ENCODE results near the gene ENHO.

ENHO gene

GRCh38 chr9:34522971-34523797 is at the start of gene ENHO:
ENHO (minus strand) TSS chr9:34522990; CDS start chr9:34521695, 1,295 bp downstream.
- peak; percentile 94 for DNase-seq

- no peak for DNase-seq
These were observed 49.3 kb upstream of the ENHO start for GRCh38 chr9:34572092-34572491.

DNA sequence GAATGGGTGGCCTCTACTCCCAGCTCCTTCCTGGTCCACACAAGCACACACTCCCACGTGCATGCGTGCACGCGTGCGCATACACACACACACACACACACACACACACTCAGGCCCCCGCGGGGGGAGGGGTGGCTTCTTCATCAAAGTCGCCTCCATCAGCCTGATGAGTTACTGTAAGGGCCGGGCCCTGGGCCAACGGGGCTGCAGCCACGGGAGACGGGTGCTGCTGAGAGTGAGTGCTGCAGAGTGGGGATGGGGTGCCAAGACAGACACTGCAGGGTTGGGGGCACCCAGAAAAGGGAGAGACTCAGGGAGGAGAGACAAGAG is 48.7 kb upstream of the ENHO start:
- no peak for DNase-seq

DNA sequence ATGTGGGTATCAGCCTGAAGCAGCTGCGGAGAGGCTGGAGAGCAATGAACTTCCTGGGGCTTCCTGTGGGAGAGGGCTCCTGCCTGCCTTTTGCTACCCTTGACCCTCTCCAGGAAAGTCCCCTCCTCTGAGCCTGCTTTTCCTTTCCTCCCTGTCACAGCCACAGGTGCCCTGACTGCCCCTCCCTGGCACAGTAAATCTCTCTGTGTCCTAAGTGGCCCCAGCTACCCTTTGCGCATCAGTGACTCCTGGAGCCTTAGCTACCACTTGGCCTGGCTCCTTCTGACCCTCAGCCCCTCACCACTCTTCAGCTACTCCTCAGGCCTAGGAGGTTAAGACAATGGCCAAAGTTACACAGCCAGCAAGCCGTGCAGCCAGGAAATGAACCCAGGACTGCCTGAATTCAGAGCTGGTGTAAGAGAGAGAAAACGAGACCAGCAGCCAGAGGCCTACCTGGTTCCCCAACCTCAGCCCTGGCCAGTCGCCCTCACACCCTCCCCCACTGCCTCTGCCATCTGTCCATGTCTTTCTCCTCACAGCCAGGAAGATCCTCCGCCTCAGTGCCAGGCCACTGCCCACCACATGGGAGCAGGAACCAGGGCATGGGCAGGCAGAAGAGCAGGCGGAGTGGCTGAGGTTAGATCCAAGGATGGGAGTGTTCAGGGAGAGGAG is 48.2 kb upstream of the ENHO start:
- no peak for DNase-seq

DNA sequence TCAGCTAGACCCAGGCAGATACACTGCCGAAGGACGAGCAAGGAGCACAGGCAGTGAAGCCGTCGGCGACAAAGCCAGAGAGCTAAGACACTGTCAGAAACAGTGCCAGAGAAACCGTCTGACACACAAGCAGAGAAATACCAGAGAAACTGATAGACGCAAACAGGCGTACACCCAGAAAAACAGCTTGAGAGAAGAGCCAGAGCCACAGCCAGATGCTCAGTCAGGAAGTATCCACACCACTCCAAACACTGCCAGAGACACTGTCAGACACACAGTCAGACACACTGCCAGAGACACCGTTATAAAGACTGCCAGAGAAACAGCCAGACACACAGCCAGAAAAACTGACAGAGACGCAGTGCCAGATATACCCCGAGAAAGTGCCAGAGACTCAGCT is 47.6 kb upstream of the ENHO start:
- DNase-seq = no peak

DNA sequence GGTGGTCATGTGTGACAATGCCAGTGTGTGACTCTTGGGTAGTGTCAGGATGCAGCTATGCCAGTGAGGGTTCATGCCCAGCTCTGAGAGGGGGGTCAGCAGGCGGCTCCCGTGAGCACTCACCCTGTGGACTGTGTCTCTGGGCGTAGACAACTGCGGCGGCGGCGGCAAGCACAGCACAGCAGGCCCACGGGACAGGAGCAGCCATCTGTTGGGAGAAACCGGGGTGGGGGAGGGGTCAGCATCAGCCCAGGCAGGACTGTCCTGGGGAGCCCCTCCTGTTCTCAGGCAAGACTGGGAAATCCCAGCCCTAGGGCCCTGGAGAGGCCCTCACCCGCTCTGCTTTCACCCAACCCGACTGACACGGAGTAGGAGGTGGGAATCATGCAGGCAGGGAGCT is 46.0 kb upstream of the ENHO start:
- no peak for DNase-seq

GRCh38 chr9:34568133-34568532 is 45.3 kb upstream of the ENHO start:
- no peak for DNase-seq

GRCh38 chr9:34566972-34567371 is 44.2 kb upstream of the ENHO start:
- DNase-seq = no peak

- no peak for DNase-seq
These were observed 43.5 kb upstream of the ENHO start for GRCh38 chr9:34566322-34566721.

- no peak for DNase-seq
These were observed 43.1 kb upstream of the ENHO start for GRCh38 chr9:34565856-34566255.

DNA sequence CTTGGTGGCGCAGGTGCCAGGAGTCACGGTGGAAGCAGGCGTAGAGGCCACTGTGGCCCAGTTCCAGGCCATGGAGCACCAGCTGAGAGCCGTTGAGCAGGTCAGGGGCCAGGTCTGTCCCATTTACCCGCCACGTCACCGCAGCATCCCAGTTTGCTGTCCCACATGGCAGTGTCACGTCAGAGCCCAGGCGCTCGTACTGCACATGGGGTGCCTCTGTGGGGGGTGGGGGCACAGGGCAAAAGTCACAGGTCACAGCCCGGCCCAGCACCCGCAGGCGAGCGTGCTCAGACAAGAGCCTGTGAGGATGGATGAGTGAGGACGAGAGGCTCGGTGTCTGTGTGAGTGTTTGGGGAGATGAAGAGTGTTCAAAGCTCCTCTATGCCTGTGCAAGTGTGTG is 41.8 kb upstream of the ENHO start:
- no peak for DNase-seq

DNA sequence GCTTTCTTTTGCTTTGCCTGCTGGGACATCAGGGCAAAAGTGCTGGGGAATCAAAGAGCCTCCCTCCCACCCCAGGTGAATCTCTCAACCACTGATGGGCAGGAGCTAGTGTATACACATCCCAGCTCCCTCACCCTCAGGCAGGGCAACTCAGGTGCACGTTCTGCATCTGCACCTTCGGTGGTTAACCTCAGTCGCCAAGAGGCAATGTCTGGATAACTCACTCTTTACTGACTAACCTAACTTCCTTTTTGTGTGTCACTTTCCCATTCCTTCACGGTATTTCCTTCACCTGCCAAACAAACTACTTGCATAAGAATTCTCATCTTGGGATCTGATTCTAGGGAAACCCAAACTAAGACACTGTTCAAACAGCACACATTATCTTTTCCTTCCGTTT is 40.5 kb upstream of the ENHO start:
- no peak for DNase-seq

DNA sequence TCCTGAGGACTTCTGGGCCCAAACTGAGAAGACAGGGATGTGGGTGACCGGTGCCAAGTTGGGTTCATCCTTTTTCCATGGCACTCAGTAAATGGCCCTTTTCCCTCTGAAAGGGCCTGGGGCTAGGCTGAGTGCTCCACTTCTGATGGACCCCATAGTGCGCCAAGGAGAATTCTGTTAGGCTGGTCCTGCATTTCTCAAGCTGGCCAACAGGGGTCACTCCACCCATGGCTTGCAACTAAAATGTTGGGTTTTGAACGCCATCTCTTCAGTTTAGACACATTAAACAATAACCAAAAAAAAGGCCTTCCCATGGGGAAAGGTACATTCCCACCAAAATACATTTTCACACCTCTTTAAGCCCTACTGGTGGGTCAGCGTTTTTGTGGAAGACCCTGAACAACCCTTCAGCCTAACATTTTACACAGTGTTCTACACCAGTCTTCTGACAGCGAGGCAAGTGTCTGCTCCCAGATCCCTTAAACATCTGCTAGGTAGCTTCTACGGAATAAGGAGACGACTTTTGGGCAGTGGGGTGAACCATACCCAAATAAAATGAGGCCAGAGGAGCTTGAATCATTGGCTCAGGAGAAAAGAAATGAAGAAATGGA is 39.5 kb upstream of the ENHO start:
- peak; percentile 2 for DNase-seq

DNA sequence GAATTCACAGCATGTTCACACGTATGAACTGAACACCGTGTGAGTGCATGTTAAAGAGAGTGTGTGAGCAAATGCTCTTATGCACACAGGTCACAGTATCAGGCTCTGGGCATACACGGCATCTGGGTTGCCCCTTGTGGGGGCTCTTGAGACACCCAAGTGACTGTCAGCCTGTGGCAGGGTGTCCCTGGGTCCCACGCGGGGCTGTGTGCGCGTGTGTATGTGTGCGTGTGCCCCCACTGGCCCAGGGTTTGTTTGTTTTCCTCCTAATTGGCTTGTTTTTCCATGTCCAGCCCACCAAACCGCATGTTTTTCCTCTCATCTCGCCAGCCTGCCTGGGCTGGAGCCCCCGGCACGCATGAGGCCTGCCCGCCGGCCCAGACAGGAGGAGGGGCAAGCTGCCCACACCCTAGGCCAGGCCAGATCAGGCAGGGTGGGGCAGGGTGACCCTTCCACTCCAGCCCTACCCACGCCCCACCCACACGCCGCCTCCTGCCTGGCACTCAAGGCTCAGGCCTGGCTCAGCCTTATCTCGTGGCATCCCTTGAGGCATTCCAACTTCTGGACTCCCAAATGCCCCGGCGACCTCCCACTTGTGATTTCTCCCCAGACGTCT is 37.9 kb upstream of the ENHO start:
- no peak for DNase-seq

GRCh38 chr9:34559624-34560455 is 37.0 kb upstream of the ENHO start:
- DNase-seq = no peak

GRCh38 chr9:34558919-34559623 is 36.3 kb upstream of the ENHO start:
- DNase-seq = no peak

- no peak for DNase-seq
These were observed 35.6 kb upstream of the ENHO start for GRCh38 chr9:34558364-34558763.

DNA sequence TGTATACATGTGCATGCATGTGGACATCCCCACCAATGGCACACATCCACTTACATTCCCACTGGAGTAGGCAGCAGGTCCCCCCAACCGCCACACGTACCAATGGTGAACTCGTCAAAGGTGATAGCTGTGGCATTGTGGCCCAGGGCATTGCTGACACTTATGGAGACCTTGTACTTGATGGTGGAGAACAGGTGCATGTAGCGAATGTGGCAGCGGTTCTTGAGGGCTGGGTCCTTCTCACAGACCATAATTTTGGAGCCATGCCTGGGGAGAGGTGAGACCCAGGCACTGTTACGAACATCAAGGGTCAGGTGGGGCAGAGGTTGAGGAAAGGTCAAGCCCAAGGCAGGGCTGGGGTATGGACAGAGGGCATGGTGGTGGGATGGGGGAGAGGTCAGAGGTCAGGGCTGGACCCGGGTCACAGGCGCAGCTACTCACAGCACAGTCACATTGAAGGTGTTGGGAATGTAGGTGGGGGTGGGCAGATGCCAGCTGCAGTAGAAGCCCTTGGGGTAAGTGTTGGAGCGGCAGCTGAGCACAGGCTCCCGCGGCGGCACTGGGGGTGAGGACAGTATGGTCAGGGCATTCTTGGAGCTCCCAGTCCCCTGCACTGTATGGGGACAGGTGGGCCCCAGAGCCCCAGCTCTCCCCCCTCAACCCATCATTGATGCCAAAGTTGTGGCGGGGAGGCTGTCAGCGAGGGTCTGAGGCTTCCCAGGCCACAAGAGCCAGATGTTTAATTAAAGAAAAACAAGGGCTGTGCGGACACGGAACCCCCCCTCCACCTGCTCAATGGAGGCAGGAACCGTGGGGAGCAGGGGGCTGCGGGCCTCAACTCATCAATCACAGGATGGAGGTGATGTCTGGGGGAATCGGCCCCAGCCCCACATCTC is 34.9 kb upstream of the ENHO start:
- DNase-seq = no peak

DNA sequence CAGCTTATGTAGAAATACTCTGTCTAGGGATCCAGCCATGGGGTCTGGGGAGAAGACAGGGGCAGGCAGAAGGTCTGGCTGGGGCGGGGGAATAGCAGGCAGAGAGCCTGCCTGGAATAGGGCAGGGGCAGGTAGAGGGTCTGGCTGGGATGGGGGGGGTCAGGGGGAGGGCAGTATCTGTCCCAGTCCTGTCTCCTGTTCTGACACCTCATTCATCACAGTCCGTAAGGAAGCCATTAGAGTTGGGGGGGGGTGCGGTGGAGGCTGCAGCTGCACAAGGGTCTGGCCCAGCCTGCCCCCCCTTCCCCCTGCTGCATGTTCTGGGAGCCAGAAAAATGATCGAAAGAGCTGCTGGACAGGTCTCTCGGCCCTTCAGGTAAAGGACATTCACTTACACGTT is 34.2 kb upstream of the ENHO start:
- DNase-seq = no peak

GRCh38 chr9:34555936-34556525 is 33.2 kb upstream of the ENHO start:
- no peak for DNase-seq

DNA sequence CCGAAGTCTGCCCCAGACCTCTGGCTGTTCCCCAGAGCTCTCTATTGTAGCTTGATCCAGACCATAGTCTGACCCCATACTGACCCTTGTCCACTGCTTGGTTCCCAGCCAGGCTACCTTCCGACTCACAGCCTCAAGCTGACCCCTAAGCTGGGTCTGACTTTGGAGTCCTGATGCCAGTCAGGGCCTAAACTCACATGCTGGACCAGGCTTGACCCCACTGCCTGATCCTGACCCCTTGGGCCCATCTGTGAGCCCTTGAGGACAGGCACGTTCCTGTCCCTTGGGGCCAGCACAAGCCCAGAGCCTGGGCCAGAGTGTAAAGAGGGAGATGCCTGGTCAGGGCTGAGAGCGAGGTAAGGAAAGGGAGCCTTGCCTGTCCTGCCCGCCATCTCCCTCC is 32.7 kb upstream of the ENHO start:
- no peak for DNase-seq

Measured in CD4-positive, alpha-beta T cell treated with Interleukin-17A for 1 hour (primary cell).